Measurements from ENCODE around the gene THOC2. TPM values are rescaled to one million over a fixed set of nuclear protein-coding genes. Genes with fewer than 3 reads are reported as not detected.
"Not testable (repeated sequence)": the region's sequence is repeated elsewhere in the genome, so short reads cannot be mapped to it uniquely, and the experiment has no call there.

THOC2 gene
- total RNA-seq, 1 donor from 2014 or later, result 27.6 TPM

DNA sequence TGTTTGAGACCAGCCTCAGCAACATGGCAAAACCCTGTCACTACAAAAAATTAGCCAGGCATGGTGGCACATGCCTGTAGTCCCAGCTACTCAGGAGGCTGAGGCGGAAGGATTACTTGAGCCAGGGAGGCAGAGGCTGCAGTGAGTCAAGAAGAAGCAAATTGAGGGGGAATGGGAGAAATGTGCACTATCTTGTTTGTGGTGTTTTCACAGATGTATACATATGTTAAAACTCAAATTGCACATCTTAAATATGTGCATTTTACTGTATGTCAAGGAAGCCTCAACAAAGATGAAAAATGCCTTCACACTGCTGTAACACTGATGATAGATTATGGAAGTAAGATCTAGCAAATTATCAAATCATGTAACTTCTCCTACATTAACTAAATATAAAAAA, 44.3 kb downstream of the THOC2 start:
- intact Hi-C loops (cut with micrococcal nuclease), result no loop called here
- no peak for ATAC-seq
- no peak for DNase-seq

GRCh38 chrX:123685232-123685631, 47.6 kb downstream of the THOC2 start:
- intact Hi-C loops (cut with micrococcal nuclease), result no loop called here
- ATAC-seq, result no peak
- DNase-seq, result no peak

GRCh38 chrX:123682186-123682585, 50.7 kb downstream of the THOC2 start:
- ATAC-seq (no peak), DNase-seq (no peak)
- intact Hi-C loops (cut with micrococcal nuclease), result no loop called here

DNA sequence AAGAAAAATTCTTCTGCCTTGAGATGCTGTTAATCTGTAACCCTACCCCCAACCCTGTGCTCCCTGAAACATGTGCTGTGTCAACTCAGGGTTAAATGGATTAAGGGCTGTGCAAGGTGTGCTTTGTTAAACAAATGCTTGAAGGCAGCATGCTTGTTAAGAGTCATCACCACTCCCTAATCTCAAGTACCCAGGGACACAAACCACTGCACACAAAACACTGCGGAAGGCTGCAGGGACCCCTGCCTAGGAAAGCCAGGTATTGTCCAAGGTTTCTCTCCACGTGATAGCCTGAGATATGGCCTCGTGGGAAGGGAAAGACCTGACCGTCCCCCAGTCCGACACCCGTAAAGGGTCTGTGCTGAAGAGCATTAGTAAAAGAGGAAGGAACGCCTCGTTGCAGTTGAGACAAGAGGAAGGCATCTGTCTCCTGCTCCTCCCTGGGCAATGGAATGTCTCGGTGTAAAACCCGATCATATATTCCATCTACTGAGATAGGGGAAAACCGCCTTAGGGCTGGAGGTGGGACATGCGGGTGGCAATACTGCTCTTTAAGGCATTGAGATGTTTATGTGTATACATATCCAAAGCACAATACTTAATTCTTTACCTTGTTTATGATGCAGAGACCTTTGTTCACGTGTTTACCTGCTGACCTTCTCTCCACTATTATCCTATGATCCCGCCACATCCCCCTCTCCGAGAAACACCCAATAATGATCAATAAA, 53.0 kb downstream of the THOC2 start:
- ATAC-seq; DNase-seq; intact Hi-C loops (cut with micrococcal nuclease): not testable (repeated sequence)

DNA sequence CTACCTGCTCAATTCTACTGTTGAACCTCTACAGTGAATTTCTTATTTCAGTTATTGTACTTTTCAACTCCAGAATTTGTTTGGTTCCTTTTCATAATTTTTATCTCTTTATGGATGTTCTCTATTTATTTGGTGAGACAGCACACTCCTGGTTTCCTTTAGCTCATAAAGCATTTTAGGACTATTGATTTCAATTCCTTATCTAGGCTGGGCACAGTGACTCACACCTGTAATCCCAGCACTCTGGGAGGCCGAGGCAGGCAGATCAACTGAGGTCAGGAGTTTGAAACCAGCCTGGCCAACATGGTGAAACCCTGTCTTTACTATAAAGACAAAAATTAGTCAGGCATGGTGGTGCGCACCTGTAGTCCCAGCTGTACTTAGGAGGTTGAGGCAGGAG, 57.7 kb downstream of the THOC2 start:
- DNase-seq, result no peak
- no peak for ATAC-seq
- intact Hi-C loops (cut with micrococcal nuclease), result no loop called here

DNA sequence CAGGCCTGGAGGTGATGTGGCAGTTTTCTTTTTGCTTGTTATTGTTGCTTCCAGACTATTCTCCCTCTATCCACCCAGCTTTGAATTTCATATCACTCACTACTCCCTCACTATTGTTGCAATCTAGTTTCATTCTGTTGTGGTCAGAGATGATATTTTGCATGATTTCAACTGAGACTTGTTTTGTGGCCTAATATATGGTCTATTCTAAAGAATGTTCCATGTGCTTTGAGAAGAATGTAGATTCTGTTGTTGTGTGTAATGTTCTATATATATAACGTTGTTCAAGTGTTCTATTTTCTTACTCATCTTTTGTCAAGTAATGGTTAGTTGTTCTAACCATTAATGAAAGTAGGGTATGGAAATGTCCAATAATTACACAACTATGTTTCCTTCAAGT, 59.0 kb downstream of the THOC2 start:
- no peak for DNase-seq
- no peak for ATAC-seq
- intact Hi-C loops (cut with micrococcal nuclease), result no loop called here

DNA sequence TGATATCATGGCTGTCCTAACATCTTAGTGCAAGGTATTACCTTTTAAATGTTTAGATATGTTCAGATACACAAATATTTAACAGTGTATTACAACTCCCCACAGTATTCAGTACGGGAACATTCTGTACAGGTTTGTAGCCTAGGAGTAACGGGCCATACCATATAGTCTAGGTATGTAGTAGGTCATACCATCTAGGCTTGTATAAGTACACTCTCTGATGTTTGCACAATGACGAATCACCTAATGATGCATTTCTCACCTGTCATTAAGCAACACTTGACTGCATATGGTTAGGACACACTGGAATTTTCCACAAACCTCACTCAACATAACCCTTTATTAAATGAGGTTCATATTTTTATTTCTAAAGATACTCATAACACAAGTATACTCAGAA, 67.7 kb downstream of the THOC2 start:
- DNase-seq (no peak), ATAC-seq (no peak)
- intact Hi-C loops (cut with micrococcal nuclease), result no loop called here

GRCh38 chrX:123664467-123665167, 68.2 kb downstream of the THOC2 start:
- intact Hi-C loops (cut with micrococcal nuclease); ATAC-seq; DNase-seq: not testable (repeated sequence)

DNA sequence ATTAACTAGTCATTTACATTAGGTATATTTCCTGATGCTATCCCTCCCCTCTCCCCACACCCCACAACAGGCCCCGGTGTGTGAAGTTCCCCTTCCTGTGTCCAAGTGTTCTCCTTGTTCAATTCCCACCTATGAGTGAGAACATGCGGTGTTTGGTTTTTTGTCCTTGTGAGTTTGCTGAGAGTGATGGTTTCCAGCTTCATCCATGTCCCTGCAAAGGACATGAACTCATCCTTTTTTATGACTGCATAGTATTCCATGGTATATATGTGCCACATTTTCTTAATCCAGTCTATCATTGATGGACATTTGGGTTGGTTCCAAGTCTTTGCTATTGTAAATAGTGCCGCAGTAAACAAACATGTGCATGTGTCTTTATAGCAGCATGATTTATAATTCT, 69.1 kb downstream of the THOC2 start:
- DNase-seq; intact Hi-C loops (cut with micrococcal nuclease); ATAC-seq: not testable (repeated sequence)

GRCh38 chrX:123656507-123656906, 76.3 kb downstream of the THOC2 start:
- ATAC-seq; DNase-seq; intact Hi-C loops (cut with micrococcal nuclease): not testable (repeated sequence)

GRCh38 chrX:123648811-123649181, 84.1 kb downstream of the THOC2 start:
- ATAC-seq; intact Hi-C loops (cut with micrococcal nuclease); DNase-seq: not testable (repeated sequence)

DNA sequence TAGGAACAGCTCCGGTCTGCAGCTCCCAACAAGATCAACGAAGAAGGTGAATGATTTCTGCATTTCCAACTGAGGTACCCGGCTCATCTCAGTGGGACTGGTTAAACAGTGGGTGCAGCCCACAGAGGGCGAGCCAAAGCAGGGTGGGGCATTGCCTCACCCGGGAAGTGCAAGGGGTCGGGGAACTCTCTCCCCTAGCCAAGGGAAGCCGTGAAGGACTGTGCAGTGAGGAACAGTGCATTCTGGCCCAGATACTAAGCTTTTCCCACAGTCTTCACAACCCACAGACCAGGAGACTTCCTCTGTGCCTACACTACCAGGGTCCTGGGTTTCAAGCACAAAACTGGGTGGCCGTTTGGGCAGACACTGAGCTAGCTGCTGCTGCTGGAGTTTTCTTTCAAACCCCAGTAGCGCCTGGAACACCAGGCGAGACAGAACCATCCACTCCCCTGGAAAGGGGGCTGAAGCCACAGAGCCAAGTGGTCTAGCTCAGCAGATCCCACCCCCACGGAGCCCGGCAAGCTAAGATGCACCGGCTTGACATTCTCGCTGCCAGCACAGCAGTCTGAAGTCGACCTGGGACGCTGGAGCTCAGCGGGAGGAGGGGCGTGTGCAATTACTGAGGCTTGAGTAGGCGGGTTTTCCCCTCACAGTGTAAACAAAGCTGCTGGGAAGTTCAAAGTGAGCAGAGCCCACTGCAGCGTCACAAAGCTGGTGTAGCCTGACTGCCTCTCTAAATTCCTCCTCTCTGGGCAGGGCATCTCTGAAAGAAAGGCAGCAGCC, 84.6 kb downstream of the THOC2 start:
- ATAC-seq (no peak), DNase-seq (no peak)
- intact Hi-C loops (cut with micrococcal nuclease), result no loop called here

GRCh38 chrX:123647244-123647643, 85.6 kb downstream of the THOC2 start:
- no peak for DNase-seq
- intact Hi-C loops (cut with micrococcal nuclease), result no loop called here
- no peak for ATAC-seq

GRCh38 chrX:123629502-123629901, 103.3 kb downstream of the THOC2 start:
- intact Hi-C loops (cut with micrococcal nuclease), result no loop called here
- ATAC-seq (no peak), DNase-seq (no peak)

GRCh38 chrX:123626962-123627361, 105.9 kb downstream of the THOC2 start:
- no peak for ATAC-seq
- DNase-seq, result no peak
- intact Hi-C loops (cut with micrococcal nuclease), result no loop called here

DNA sequence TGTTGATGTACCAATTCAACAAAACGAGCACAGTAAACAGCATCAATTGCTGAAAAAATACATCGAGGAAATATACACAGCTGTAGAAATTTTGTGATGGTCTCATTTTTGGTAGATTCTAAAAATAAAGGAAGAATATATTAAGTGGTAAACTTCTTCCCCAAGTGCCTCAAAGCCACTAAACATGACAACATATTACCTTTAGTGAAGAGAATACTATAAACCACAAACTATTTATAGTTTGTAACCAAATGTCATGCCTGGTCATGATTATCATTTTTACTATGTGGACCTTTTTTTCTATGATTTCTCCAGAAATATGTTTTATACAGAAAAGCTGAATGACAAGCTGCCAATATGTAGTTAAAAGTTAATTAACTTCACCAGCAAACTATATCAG, 106.9 kb downstream of the THOC2 start:
- no peak for ATAC-seq
- intact Hi-C loops (cut with micrococcal nuclease), result no loop called here
- no peak for DNase-seq

DNA sequence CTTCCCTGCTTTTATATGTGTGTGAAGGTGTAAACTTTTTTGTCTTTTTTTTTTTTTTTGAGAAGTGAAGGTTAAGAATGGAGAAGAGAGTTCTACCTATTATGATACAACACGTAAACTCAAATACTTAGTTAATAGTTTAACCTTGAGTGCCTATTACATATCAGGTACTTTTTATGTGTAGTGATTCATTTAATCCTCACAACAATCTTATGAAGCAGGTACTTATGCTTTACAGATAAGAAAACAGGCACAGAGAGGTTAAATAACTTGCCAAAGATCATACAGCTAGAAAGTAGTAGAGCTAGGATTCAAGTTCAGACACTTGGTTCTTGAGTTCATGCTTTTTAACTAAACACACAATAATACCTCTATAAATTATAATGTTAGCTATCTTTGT, 107.4 kb downstream of the THOC2 start:
- DNase-seq (no peak), ATAC-seq (no peak)
- intact Hi-C loops (cut with micrococcal nuclease), result no loop called here

DNA sequence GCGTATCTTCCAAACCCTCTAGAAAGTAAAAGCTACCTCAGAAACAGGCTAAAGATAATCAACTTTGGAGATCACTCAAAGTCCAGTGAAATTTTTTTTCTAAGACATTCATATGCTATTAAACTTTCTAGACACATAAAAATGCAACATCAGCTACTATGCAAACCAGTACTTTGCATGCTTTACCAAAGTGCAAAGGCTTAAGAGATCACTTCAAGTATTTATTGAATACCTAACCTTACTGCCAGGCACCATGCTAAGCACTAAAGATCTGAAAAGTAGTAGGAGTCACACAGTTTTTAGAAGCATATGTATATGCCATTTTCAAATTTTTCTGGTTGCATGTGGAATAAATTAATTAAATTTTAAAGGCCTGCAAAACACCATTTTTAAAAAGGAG, 115.8 kb downstream of the THOC2 start:
- DNase-seq (no peak), ATAC-seq (no peak)
- intact Hi-C loops (cut with micrococcal nuclease), result no loop called here

DNA sequence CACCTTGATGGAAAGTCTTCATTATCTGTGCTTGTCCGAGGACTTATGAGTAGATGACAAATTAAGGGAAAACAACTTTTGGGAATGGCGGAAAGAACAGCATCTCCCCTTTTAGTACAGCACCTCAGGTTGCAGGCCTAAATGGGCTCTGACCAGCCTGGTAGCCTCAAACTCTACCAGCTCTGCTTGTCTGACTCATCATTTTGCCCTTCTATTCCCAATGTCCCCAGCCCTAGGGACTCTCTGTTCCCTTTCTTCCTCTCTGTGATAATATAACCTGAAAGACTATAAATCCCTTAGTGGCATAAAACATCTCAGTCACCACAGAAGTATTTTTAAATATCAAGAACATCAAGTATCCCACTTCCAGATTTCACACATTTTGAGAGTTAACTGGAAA, 121.9 kb downstream of the THOC2 start:
- intact Hi-C loops (cut with micrococcal nuclease), result no loop called here
- DNase-seq (no peak), ATAC-seq (peak; percentile 61)

GRCh38 chrX:123607806-123608205, 125.0 kb downstream of the THOC2 start:
- no peak for ATAC-seq
- intact Hi-C loops (cut with micrococcal nuclease), result no loop called here
- DNase-seq, result no peak

Data from left ventricle myocardium superior (tissue), 1 donor.